NK-92 treated with Interleukin-12 subunit alpha and Interleukin-12 subunit beta, amount 100 ng/mL, for 24 hours (cell line): ENCODE results near the gene HTT.

Source experiments
- DNase-seq: peaks from one replicate; lab custom pipeline; 2025; lab: John Stamatoyannopoulos, UW

HTT gene

DNA sequence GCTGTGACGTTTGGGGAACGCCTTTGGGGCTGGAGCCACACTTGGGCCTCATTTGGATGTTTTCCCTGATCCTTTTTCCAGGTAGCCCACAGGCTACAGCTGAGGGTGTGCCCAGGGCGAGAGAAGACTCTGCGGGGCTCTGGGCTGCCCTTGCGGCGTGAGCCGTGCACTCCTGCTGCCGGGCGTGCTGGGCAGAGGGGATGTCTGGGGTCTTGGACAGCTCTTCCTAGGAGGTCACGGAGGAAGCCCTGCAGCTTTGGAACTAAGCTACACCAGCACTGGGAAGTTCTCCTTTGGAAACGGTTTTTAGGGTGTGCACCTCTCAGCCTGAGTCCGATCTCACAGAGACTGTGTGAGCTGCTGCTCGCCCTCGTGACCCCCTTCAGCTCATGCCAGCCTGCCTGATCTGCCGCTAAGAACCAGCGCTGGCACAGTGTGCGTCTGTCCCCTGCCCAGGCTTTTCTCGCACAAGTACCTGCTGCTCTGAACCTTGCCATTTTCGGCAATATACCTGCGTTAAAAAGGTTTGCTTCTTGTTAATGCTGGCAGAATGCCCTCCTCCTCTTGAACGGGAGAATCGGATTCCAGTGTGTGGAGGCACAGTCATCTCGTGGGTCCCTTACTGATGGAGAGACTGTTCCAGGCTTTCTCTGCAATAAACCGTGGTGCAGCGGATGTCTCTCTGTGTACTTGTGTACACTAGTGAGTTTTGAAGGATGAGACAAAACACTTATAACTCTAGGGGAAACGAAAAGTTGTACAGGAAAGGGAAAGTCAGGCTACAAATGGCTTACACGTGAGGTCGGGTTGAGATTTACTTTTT is 188.8 kb downstream of the HTT start:
- DNase-seq: no peak

DNA sequence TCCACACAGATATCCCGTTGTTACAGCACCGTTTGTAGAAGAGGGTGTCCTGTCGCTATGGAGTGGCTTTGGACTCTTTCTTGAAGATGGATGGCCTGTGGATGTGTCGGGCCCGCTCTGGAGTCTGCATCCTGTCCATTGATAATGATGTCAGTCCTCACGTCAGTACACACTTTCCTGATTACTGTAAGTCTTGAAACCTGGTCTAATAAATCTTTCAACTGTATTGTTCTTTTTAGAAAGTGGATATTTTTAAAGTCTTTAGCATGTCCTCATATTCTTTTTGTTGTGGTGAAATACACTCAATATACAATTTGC is 189.4 kb downstream of the HTT start:
- DNase-seq: no peak

DNA sequence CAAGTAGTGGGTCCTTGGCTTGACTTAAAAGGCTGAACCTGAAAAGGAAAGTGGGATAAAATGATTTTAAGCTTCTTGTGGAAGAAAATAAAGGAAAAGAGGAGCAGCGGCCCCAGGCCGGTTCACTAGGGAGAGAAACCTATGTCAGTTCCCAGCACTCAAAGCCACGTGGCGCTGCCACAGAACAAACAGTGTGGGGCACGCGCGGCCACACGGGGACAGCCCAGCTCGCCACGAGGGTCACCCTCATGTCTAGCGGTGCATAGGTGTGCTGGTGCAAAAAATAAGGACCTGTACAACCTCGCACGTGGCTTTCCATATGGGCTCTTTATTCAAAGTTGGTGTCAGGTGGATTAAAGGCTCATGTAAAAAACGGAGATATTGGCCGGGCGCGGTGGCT is 191.6 kb downstream of the HTT start:
- no peak for DNase-seq

DNA sequence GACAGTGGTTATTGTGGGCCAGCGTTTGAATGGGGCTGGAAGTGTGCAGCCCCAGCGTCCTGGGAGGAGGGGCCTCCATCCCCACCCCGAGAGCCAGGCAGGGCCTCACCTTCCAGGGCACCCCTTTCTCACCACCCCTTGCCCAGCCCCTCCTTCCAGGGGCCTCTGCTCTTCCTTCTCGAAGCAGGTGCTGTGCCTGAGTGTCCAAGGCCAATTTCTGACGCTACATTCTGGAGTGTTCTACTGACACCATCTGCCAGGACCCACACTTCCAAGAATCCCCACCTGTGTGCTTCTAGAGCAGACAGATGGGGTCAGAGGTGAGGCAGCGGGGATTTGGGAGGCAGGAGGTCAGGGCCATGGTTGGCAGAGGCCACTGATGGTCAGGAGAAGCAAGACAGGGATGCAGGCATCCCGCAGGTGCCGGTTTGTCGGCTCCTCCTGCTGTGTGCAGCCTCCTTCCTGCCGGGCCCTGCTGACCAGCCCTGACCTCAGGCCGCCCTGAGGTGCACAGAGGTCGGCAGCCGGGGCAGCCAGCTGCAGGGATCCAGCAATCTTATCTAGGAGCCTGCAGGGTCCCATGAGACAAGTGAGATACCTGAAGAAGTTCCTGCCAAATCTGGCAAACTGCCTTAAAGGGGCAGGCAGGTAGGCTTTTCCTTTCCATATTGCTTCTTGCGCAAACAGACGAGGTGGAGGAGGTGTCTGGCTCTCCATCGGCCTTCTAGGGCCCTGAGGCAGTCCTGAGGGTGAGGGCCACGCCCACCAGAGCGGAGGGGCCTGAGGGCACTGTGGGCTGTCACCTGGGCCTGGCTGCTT is 193.3 kb downstream of the HTT start:
- no peak for DNase-seq

DNA sequence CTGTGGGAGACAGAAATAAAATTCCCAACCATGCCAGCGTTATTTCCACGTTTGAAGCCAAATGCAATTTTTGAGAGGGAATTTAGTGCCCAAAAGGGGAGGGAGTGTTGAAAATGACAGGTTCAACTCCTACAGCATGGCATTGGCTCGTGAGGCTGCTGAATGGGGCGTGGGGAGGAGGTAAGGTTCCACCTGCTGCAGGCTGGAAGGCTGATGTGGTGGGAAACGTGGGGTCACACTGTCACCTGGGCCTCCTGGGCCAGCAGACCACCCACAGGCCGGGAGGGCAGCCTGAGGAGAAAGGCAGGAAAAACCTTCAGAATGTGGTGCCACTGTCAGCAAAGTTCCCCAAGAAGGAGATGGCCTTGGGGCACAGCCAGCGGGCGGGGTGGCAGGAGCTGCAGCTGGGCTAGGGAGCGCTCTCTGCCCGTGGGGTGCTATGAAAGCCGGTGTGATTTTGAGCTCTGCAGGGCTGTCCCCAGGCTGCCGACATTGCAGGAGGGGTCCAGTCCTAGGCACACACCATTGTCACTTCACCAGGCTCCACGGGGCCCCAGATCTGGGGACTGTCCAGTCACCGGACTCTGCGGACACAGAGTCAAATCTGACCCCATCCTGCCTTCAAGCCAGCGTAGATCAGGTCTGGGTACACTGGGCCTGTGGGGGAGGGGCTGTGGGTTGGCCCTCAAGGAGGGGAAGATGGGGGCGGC is 194.1 kb downstream of the HTT start:
- no peak for DNase-seq

DNA sequence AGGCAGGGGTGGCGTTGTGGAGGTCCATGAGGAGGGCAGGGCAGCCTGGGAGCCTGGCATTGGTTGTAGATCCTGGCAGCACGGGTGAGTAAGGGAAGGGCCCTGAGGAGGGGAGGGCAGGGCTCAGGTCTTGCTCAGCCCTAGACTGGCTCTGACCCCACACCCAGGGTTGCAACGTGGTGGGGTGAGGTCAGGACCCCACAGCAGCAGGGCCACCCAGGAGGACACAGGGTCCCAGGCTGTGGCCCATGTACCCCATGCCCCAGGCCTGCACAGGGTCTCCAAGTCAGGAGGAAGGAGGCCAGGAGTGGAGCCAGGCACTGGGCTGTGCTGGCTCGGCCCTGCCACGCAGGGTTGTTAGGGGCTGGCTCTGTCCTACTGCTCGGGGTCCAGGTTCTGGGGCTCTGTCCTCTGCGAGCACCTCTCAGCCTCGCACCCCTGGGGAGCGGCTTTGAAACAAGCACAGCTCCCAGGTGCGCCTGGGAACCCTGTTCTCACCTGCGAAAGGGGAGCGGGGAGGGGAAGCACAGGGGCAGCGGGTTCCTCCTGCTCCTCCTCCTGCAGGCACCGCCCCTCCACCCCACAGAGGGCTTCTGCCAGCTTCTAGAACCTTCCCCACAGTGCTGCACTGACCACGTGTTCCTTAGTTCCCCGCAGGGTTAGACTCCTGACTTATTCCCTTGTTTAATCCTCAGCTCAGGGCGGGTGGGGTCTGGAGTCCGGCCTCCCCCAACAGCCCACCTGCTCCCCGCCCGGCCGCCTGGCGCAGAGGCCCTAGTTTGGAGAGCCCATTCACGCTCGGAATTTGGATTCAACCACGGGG is 194.8 kb downstream of the HTT start:
- DNase-seq: no peak

DNA sequence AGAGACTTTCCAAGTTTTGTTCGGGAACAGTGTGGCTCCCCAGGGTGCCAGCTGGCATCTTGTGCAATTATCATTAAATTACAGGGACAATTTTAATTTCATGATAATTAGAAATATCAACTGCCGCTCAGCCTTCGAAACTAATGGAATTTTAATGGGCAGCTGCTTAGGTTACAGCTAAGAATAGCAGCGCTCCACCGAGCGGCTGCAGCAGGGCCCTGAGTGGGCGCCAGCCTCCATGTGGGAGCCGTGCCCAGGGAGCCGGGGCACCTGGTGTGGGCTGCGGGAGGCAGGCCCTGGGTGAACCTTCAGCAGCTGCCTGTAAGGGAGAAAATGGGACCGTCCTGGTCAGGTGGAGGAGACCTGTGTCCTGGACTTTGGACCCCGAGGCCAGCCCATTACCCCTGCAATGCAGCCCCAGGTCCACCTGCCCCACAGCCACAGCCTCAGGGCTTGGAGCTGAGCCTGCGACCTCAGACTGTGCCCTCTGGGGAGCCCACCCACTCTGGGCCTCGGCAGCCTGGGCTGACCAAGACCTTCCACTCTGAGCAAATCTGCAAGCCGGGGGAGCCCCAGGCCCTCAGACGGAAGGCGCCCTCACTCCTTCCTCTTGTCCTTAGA is 195.6 kb downstream of the HTT start:
- DNase-seq: no peak

DNA sequence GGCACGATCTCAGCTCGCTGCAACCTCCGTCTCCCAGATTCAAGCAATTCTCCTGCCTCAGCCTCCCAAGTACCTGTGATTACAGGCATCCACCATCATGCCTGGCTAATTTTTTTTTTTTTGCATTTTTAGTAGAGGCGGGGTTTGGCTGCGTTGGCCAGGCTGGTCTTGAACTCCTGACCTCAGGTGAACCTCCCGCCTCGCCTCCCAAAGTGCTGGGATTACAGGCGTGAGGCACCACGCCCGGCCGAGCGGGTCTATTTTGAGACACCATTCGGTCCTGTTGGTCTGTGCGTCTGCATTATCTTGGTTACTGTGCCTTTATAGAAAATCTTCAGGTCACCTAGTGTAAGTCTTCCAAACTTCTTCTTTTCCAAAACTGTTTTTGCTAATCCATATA is 196.7 kb downstream of the HTT start:
- no peak for DNase-seq

DNA sequence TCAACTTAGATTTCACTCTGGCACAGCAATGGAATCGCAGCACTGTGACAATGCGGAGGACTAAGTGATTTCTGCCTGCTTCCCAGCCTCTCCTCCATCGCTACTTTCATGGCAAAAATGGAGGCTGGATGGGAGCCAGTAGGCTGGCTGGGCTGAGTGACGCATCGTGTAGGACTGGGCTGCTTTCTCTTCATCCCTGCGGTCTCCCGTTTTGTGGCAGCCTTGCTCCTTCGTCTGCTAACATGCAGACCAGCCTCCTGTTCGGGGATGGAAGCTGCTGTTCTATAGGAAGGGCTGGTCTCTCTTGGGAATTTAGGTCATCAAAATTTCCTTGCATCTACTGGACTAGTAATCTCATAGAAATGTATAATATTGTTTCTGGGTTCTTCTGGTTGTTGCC is 202.5 kb downstream of the HTT start:
- DNase-seq: no peak

DNA sequence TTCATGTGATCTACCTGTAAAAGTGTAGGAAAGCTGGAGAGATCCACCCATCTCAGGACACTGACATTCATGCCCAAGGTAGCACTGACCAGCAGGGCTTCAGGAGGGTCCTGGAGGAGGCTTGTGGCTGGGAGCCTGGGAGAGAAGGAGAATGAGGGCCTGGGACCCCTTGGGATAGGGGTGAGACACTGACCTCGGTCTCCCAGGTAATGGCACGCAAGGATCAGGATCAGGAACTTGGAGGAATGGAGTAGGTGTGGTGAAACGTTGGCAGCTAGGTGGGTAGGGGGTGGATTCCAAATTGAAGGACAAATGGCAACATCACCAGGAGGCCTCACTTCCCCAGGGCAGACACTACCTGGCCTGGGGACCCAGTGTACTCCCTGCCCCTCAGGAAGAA is 206.0 kb downstream of the HTT start:
- DNase-seq: no peak

DNA sequence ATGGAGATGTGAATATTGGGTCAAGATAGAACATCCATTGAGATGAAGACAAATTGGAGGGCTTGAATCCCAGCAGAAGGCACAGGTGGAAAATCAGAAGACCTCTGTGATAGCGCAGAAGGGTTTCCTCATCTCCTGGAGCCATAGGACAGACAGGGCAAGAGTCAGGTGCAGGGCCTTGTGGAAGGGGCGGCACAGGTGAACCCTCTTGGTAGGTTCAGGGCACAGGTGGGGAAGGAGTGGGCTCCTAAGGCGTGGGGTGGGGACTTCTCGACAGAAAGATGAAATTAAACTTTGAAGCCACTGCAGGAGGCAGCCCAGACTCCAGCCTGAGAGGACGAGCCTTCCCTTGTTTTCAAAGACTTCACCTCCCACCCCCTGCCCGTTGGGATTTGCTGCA is 209.0 kb downstream of the HTT start:
- DNase-seq: no peak

DNA sequence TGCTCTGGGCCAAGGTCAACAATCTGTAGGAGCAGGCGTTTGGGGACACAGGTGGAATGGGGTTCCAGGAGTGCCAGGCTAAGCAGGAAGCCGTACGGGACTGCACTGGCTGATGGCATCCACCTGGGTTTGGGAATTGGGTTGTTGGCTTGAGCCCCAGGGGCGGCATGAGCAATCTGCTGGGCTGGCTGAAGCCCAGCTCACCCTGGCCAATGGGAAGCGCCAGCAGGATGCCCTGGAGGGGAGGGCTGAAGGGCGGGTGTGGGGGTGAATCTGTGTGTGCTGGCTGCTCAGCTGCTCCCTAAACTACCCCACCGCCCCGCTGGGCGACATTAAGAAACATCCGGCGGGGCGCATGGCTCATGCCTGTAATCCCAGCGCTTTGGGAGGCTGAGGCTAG is 209.4 kb downstream of the HTT start:
- DNase-seq: no peak

DNA sequence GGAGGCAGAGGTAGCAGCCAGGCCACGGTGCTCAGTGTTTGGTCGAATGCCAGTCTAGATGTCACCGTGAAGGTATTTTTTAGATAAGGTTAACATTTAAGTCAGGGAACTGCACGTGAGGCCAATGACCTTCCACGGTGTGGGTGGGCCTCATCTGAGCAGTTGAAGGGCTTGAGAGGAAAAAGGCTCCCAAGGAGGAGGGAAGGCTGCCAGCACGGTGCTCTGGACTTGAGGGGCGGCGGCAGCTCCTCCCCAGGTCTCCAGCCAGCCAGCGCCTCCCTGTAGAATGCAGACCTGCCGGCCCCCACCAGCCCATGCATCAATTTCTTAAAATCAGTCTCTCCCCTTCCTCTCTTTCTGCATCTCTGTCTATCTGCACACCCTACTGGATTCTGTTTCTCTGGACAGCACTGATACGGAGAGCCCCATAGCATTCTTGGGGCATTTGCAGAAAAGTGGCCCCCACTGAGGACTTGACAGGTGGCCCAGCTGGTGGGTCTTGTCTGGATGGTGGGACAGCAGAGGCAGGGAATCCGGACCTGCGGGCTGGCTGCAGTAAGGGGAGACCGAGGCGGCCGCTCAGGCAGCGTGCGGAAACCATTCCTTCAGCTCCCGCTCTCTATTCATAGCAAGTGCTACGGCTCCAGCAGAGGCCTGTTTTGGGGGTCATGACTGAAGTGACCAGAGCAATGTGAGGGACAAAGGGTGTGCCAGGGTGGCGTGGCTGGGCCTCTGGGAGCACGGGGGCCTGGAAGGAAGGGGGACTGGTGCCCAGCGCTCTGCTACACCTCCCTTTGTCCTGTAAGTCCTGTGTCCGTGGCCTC is 210.5 kb downstream of the HTT start:
- DNase-seq: no peak

DNA sequence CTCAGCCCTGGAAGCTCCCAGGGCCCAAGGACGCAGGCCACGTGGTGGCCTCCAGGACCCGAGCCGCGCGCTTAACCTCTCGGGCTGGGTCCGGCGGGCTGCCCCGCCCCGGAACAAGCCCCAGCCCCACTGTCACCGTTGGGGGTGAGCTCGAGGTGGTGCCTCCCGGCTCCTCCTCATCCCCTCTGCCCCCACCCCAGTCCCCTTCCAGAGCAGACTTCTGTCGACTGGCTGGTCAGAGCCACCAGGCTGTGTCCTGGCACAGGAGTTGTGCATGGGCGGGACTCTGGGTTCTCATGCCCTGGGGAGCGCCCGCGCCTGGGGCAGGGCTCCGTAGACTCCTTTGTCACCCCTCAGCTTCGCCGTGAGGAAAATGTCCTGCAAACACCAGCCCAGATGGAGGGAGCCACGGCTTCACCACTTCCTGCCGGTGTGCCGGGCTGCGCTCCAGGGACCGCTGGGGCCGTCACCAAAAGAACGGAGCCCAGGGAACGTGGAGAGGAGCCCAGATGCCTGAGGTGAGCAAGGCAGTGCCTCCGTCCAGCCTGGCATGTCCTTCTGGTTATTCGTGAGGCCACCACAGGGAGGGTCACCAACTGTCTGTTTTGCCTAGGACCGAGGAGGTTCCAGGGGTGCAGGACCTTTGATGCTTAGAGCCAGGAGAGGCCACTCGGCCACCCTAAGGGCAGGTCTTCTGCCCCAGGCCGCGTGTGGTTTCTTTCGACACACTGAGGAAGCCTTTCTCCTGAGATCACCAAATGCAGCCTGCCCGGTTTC is 211.3 kb downstream of the HTT start:
- no peak for DNase-seq

DNA sequence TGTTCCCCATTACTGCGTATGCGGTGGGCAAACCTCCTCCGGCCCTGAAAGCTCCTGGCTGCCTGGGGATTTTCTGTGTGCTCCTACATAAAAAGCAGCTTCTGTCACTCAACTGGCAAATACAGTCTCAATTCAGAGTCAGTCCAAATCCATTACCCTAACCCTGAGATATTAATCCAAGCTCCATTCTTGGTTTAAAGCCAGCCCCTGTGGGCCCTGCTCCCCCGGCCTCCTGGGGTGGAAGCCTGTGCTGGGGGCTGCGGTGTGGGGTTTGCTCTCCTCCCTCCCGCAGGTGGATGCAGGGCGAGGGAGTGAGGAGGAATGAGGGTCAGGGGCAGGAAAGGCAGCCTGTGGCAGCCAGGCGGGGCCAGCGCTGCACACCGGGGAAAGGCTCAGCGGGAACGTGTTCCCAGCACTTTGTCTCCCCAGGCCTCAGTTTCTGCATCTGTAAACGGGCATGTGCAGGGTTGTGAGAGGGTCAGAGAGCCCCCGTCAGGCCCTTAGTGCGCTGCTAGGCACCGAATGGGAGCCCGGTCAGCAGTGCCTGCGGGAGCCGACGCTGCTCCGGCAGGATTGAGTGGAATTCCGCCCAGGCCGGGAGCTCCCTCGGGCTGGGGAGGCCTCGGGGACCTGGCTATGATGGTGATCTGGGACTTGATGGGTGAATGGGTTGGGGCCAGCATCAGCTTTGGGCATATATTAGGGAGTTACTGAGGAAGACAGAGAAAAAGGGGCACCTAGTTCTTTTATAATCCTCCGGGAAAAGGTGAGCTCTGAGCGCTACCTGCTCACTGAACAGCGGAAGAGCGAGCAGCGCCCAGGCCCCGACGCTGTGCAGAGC is 212.1 kb downstream of the HTT start:
- no peak for DNase-seq

DNA sequence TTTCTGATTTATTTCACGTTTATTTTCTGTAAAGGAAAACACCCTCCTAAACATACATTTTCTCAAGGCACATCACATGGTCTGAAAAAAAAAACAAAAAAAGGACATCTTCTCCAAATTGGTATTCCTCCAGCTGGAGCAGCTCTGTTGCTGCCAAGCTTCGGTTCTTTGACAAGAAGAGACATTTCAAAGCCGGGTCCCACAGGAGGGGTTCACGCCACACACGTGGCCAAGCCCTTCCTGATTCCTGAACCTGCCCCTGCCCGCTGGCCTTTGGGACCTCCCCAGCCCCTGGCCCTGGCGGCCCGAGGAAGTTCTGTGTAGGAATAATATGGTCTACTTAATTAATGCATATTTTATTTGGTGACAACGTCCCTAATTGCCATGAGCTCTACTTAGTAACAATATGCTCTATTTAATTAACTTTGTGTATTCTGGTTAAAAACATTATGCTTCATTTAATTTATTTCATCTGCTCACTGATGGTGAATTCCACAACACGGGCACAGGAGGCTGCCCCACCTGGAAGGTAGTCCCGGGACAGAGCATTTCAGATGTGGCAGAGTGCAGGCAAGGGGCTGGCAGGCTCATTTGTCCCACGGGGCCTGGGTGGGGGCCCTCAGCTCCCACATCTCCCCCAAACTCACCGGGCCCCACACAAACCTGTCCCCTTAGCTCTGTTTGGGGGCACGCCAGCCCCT is 212.9 kb downstream of the HTT start:
- no peak for DNase-seq

DNA sequence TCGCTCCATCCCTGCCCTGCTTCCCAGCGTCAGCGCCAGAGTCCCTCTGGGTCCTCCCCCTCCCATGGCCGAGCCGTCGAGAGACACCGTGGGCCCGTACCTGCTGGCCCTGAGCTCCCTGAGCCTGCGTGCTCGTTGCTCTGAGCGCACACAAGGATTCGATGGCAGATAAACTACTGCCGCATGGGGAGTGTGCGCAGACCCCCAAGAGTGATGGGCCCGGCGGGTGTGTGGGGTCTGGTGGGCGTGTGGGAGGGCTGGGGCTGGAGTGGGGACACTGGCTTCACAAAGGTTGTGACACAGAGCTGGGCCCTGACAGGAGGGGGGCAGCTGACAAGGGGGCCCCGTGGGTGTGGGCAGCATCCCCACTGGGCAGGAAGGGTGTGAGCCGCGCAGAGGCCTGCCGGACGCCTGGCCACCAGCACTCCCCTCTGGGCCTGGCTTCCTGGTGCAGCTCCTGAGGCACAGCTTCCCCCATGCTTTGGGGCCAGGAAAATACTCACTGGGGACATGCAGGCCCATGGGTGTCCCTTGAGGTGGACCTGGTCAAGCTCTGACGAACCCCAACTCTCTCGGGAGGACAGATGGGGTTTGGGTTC is 213.6 kb downstream of the HTT start:
- DNase-seq: no peak

DNA sequence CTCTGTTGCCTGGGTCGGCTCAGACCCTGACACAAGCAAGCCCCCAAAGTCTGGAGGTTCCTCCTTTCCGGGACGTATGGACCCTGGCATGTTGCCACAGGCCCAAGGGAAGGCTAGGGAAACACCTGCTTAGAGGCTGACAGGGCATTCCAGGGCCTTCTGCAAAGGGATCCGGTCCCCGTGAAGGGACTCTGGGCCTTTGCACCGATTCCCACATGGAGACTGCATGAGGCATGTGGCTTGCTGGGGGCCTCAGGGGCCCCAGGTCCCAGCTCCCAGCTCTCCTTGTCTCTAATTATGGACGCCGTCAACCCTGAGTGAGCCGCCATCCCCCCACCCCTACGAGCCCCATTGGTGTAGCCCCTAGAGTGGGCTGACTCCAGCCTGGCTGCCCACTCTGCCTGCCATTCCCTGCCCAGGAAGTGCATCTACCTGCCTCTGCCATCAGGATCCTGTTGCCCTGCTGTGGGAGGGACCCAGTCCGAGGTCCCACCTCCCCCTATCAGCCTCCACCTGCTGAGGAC is 214.2 kb downstream of the HTT start:
- no peak for DNase-seq
